ENCODE results near the gene PTPRM. TPM values are rescaled to one million over a fixed set of nuclear protein-coding genes. Genes with fewer than 3 reads are reported as not detected.

The PTPRM gene
- total RNA-seq, 1 experiment from 2014 or later = 37.3 TPM

- peak; percentile 9 for DNase-seq (ENCODE audit: low spot score)
Measured at GRCh38 chr18:8107426-8107825, 540.3 kb downstream of the PTPRM start.

- DNase-seq (ENCODE audit: low spot score) = no peak
Measured at GRCh38 chr18:8114480-8114879, 547.4 kb downstream of the PTPRM start.

DNA sequence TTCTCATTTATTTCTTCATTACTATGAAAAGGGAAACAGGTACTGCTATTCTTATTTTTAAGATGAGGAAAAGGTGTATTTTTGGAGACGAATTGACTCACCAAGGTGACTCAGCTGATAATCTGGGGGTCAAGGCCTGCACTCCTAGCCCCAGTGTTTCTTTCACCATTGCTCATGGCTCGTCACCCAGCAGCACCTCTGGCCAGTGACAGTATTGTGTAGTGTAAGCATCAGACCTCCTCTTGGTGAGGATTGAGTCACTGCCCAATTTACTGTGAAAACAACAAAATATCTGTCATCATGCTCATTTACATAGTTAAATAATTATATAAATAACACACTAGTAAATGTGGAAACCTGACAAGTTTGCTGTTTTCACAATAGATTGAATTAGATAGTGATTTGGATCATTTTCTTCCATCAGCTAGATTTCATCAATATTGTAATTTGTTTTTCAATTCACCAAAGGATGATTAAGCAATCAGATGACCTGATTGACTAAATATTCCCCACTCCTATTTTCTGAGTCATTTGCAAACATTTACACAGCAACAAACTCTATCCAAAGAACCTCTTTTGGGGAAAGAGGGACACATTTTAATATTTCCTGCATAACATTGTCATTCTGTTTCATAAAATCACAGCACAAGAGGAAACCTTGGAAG, 549.4 kb downstream of the PTPRM start:
- DNase-seq (ENCODE audit: low spot score) = peak; percentile 17

GRCh38 chr18:8117006-8117371, 549.9 kb downstream of the PTPRM start:
- no peak for DNase-seq (ENCODE audit: low spot score)

DNA sequence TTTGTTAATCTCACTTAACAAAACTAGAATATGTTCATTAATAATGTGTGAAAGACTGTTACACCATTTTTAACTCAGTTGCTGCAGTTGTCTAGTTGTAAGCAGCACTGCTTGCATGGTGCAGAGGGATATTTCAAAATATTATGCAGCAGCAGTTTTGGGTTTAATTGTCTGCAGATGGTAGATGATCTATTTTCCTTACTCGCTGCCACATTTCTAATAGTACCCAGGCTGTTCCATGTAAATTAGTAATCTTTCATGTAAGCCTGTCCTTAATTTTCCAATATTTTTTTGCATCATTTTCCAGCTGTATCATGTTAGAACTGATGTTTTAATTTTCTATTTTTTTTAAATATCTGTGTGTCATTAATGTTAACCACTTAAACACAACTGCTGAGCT, 554.0 kb downstream of the PTPRM start:
- no peak for DNase-seq (ENCODE audit: low spot score)

DNA sequence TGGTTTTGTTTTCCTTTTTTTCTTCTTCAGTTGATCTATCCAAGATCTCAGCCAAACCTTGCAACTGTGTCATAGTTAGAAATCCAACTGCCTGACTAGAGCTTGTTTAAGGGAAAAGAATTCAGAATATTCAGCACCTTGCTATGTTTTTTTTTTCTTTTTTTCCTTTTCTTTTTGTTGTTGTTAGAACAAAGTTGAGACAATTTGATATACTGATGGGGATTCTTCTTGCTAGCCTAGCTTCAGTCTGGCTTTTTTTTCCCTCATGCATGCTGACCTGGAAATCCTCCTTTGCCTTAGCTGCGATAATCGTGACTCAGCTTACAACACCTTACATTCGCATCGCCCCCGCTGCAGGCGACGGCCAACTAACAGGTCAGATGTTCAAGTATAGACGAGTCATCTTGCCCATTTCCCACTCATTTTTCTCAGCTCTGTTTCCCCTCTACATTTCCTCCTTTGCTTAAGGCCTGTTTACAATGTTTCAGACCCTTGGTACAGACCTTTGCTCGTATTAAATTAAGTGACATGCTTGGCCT, 554.9 kb downstream of the PTPRM start:
- DNase-seq (ENCODE audit: low spot score) = no peak

GRCh38 chr18:8124232-8125146, 557.4 kb downstream of the PTPRM start:
- no peak for DNase-seq (ENCODE audit: low spot score)

DNA sequence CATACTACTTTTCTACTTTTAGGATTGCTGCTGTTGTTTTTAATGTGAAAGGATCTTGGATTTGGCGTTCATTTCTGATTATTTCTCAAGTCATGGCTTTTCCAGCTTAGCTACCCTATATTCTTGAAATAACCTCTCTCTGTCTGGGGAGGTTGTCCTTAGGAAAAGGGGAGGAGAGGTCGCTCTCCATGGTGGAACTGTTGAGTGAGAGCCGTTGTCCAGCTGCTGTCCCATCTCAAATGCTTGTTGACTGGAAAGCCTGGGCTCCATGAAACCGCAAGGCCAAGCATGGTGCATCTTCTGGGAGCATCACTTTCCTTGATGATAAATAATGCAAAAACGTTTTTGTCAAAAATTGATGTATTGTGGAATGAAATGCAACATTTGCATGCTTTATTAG, 563.0 kb downstream of the PTPRM start:
- DNase-seq (ENCODE audit: low spot score) = no peak

DNA sequence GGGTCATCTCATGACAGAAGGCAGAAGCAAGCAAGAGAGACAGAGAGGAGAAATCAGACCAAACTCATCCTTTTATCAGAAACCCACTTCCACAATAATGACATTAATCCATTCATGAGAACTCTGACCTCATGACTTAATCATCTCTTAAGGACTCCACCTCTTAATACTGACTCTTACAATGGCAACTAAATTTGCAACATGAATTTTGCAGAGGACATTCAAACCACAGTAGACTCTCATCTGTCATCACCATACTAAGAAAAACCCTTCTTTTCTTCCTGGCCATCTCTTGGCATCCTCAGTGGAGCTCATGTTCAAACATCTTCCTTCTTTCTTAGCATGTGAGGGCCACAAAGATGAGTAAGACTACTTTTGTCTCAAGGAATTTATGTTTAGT, 565.9 kb downstream of the PTPRM start:
- DNase-seq (ENCODE audit: low spot score) = no peak

DNA sequence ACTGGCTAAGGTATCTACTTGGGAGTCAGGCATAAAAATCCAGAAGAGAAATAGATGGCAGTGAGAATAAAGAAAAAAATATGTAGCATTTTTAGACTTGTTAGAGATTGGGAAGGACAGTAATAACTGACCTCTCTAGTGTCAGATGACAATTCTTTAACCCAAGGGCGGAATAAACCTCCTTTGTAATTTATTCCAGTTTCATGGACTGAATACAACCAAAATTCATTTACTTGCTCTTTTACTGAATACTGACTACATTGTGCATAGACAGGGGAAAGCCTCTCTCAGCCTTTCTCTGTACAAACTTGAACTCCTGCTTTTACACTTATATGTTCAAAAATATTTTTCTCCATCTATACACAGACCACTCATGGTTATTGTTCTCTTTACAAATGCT, 566.8 kb downstream of the PTPRM start:
- DNase-seq (ENCODE audit: low spot score) = no peak

- DNase-seq (ENCODE audit: low spot score) = no peak
Measured at GRCh38 chr18:8139127-8139527, 572.0 kb downstream of the PTPRM start.

DNA sequence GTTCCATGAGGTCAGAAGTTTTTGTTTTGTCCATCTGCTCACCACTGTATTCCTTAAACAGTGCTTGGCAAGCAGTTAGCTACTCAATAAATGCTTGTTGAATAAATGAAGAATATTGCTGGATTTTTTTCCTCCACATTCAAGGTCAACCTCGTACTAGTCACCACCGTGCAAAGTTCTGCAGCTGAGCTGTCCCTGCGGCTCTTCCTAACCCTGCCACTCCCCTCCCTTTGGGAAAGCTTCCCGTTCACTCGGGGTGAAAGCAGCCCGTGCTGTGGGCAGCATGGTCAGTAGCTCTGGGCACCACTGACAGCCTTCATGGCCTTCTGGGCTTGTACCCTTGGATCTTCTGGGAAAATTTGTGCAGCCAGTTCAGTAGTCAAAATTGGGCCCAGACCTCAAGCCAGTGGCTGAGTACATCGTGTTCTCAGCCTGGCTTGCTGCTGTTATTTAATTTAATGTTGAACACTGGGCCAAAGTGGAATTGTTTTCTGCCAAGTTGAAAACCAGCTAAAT, 572.8 kb downstream of the PTPRM start:
- DNase-seq (ENCODE audit: low spot score) = no peak

- peak; percentile 38 for DNase-seq (ENCODE audit: low spot score)
Measured at GRCh38 chr18:8140841-8141501, 573.9 kb downstream of the PTPRM start.

GRCh38 chr18:8142131-8142711, 575.1 kb downstream of the PTPRM start:
- DNase-seq (ENCODE audit: low spot score) = peak; percentile 40

- no peak for DNase-seq (ENCODE audit: low spot score)
Measured at GRCh38 chr18:8142932-8143331, 575.8 kb downstream of the PTPRM start.

GRCh38 chr18:8151181-8151580, 584.1 kb downstream of the PTPRM start:
- DNase-seq (ENCODE audit: low spot score) = peak; percentile 76

DNA sequence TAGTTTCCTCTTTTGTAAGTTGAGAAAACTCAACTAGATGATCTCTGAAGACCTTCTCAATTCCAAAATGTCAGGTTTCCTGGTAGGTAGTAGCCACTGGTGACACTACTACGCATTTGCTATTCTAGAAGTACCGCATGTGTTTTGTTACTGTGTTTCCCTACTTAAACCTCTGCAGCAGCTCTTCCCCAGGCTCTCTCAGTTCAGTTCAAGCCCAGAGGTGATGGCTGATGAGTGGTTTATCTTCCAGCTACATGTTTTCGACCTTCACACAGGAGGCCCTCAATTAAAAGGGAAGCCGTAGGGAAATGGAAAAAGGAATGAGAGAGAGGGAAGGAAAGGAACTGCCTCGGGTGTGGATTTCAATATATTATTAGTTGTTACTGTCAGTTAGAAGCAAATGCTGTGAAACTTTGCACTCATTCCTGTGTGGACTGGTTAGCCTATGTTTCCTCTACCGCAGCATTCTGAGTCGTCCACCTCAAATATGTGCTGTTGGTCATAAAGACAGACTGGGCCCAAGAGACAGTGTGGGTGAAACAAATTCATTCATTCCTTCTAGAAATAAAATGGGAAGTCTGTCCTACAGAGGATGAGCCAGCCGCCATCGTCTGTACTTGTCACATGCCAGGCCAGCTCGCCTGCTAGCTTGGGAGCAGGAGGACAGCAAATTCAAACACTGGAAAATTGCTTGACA, 586.9 kb downstream of the PTPRM start:
- peak; percentile 23 for DNase-seq (ENCODE audit: low spot score)

DNA sequence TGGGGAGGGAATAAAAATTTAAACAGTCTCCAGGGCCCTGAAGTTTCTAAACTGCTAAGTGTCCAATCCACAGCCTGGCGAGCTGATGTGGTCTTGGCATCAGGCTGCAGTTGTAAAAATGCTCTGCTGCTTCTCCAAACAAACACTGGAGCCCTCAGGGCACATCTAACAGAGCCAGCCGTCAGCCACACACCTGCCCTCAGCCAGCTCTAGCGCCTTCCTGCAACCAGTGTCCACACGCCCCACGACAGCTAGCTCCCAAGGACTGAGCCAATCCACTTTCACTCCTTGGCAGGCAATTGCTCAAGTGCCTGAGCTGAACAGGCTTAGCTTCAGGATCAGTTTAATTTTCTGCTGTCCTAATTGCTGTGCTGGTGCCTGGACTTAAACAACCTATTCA, 595.7 kb downstream of the PTPRM start:
- peak; percentile 74 for DNase-seq (ENCODE audit: low spot score)

- DNase-seq (ENCODE audit: low spot score) = no peak
Measured at GRCh38 chr18:8163286-8163959, 596.3 kb downstream of the PTPRM start.

DNA sequence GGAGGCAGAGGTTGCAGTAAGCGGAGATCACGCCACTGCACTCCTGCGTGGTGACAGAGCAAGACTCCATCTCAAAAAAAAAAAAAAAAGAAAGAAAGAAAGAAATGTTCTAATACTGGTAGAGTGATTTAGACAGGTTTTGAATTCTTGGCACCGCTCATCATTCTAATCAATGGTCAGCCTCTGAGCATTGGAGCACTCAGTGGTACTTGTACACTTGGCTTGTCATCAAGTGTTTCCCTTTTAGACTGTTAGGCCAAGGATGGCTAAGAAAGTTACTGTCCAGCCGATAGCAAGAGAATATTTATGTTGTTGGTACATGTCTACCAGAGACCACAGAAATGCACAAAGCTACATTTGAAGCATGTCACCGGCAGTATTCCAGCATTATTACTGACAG, 598.0 kb downstream of the PTPRM start:
- no peak for DNase-seq (ENCODE audit: low spot score)

GRCh38 chr18:8167026-8167425, 599.9 kb downstream of the PTPRM start:
- DNase-seq (ENCODE audit: low spot score) = no peak

Data from H4 (cell line).